ENCODE results near the gene CCL26.
"Not testable (repeated sequence)": the region's sequence is repeated elsewhere in the genome, so short reads cannot be mapped to it uniquely, and the experiment has no call there.

The CCL26 gene

DNA sequence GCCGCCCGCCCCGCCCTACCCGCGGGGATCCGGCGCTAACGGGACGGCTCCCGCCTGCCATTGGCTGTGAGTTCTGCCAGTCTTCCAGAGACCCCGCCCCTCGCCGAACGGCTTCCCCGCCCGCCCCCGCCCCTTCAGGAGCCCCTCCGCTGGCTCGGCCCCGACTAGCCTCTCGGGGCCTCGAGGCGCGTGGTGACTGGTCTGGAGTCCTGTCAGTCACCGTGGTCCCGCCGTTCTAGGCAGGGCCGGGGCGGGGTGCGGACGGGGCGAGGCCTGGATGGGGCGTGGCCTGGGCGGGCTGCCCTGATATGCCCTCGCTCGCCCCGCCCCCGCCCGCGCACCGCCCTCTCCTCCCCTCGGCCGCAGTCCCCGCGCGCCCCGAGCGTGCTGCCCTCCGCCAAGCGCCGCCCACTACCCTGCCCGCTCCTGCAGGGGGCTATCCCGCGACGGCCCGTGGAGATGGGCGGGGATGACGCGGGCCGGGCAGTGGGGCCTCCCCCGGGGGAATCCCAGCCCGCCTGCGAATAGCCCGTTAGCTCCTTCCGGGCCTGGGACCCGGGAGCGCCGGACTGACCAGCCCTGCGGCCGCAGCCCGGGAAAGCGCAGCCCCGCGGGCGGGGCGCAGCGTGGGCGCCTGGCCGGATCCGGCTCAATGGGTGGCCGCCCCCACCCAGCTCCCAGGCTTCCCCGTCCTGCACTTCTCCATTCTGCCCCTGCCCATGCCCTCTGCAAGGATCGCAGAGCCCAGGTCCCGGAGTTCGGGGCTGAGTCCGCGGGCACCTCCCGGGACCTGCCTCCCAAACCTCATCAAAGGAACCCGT lies 32.8 kb downstream of the CCL26 start:
- peak; percentile 97 for DNase-seq (ENCODE audit: low read depth)

DNA sequence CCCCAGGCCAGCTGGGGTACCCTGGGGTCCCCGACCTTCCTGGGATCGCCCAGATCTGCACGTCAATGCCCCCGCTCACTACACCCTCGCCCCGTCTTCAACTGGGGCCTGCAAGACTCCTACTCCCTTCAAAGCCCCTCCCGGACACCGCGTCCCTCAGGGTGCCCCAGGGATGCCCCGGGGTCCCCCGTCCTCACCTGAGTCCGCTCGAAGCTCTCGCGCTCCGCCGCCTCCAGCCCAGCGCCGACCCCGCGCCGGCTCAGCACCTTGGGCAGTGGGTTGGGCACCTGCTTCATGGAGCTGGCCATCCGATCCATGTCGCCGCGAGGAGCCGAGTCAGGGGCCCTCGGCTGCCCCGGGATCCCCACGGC lies 33.4 kb downstream of the CCL26 start, which contains the start of gene HIP1:
Gene HIP1 (minus strand): TSS at position 338 of the 371 bp plus-strand sequence. CDS start 21 bp downstream, at position 317.
- no peak for DNase-seq (ENCODE audit: low read depth)

DNA sequence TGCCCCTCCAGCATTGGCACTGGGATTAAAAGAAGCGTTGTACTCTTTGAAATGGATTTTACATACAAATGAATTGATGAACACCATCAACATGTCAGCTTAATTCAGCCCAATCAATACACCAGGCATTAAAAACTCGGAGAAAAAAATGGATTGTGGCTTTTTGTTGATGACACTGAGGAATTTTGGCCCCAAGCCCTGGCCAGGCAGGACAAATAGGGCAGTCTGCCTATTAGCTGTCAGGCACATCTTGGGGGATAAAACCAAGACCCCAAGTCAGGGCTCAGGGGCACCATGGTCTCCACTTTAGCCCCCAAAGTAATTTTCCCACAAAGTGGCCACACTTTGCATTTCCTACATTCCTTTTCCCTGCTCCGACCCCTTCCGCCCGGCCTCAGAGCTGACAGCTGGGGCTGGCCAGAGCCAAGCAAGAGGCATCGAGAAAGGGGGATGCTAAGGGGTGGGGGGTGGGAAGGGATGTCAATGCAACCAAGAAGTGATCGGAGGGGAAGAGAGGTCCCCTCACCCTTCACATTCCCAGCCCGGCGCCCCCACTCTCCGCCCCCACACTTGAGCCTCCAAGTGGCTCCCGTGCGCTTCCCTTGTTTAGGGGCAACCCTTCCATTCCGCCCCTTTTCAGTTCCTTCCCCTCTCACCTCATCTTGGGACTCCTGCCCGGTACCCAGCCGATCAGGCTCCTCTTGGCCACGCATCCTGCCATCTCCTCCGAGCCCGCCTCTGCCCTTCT lies 34.0 kb downstream of the CCL26 start:
- no peak for DNase-seq (ENCODE audit: low read depth)

DNA sequence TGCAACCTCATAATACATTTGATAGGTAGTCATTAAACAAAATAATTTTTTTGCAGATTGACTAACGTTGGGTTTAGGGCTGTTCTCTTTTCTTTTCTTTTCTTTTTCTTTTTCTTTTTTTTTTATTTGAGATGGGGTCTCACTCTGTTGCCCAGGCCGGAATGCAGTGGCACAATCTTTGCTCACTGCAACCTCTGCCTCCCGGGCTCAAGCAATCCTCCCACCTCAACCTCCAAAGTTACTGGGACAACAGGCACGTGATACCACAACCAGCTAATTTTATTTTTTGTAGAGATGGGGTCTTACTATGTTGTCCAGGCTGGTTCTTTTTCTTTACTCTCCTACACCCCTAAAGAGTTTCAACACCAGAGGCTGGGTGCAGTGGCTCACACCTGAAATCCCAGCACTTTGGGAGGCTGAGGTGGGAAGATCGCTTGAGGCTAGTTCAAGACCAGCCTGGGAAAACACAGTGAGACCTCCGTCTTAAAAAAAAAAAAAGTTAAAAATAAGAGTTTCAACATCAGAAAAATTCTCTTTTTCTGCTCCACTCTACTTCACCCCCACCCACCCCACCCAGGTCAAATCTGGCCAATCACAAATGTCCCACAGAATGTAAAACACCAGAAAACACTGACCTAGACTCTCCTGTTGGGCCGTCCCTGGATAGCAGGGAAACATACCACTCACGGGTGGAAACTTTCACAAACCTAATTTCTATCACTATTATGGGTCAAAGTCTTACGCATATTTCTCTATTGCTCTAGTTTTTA lies 36.2 kb downstream of the CCL26 start:
- DNase-seq (ENCODE audit: low read depth) = no peak

DNA sequence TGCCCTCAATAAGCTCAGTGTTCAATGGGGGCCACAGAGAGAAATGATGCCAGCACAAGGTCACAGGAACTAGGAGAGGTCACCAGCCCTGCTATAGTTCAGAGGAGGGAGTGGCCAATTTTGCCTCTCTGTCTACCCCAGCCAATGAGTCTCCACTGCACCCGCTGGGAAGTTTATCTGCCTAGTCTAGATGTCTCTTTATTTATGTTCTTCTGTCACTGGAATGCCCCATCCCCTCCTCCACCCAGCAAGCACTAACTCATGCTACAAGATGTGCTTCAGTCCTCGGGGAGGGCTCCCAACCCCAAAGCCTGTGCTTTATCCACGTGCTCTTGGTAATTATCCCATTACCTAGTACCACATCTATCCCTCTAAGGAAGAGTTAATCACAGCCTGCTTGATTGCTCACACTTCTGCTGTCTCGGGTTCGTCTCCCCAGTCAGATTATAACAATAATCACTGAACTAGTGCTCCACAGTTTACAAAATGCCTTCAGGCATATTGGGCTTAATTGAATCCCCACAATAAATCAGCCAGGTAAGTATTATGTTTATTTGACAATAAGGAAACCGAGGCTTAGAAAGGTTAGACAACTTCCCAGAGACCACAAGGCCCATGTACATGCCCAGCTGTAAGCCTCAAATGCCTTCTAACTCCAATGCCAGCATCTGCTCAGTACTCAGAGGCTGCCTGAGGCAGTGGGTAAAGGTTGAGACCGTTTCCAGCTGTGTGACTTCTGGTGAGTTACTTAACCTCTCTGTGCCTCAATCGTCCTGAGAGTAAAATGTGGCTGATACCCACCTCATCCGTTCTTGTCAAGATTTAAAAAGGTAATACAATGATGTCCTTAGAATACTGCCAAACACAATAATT lies 37.2 kb downstream of the CCL26 start:
- peak; percentile 61 for DNase-seq (ENCODE audit: low read depth)

DNA sequence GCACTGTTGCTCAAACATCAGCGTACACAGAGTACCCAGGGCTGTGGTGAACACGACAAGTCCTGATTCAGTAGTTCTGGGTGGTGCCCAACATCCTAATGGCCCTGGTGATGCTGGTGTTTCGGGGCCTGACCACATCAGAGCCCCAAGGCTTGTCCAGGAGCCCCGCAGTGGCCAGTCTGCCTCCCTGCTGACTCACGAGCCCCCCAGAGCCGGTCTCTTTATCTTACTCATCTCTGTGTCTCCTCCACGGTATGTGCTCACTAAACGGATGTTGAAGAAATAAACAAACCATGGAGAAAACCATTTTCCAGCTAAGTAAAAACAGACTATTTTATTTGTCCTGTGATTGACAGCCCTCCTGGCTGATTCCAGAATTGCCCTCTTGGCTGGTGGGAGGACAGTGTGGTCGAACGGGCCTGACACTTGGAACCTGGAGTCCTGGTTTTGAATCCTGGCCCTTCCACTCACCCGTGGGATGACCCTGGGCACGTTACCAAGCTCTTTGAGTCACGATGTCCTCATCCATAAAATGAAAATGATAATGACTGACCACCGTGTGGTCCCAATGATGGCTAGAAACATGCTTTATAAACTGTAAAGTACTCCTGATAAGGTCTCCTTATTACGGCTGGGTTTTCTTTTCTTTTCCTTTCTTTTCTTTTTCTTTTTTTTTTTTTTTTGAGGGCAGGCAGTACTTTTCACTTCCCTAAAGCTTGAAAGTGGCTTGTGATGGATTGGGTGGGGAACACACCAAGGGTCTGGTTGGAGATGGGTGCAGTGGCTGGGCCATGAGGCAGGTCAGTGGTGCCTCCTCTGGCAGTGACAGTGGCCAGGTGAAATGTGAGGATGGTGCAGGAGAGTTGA lies 39.0 kb downstream of the CCL26 start:
- DNase-seq (ENCODE audit: low read depth) = peak; percentile 97

DNA sequence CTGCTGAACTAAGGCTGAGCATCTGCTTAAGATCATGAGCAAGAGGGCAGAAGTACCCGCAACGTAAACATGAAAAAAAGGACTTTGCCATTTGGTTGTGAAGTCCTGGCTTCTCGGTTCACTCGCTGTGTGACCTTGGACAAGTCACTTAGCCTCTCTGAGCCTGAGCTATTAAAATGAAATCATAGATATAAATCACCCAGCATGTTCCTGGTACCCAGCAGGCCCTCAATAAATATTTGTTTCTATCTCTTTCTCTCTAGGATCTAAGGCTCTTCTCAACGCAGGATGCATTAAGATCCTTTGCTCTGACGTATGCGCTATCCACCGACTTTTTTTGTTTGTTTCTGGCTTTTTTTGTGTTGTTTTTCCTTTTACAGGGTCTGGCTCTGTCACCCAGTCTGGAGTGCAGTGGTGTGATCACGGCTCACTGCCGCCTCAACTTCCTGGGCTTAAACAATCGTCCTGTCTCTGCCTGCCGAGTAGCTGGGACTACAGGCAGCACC lies 39.9 kb downstream of the CCL26 start:
- DNase-seq (ENCODE audit: low read depth) = no peak

DNA sequence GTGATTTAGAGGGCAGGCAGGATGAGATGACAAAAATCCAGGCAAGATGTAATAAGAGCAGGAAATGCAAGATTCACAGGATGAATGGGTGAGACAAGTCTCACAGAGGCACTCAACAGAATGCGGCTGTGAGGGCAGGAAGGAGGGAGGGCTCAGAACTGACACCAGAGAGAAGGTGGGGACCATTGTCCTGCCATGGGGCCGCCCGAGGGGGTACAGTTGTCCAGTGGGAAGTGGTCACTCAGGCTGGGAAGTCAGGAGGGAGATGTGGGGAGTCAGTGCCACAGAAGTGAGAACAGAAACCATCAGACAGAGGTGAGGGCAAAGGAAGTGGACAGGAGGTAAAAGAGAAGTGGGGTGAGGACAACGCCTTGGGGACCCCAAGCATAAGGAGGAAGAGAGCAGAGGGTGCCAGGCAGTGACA lies 42.1 kb downstream of the CCL26 start:
- no peak for DNase-seq (ENCODE audit: low read depth)

DNA sequence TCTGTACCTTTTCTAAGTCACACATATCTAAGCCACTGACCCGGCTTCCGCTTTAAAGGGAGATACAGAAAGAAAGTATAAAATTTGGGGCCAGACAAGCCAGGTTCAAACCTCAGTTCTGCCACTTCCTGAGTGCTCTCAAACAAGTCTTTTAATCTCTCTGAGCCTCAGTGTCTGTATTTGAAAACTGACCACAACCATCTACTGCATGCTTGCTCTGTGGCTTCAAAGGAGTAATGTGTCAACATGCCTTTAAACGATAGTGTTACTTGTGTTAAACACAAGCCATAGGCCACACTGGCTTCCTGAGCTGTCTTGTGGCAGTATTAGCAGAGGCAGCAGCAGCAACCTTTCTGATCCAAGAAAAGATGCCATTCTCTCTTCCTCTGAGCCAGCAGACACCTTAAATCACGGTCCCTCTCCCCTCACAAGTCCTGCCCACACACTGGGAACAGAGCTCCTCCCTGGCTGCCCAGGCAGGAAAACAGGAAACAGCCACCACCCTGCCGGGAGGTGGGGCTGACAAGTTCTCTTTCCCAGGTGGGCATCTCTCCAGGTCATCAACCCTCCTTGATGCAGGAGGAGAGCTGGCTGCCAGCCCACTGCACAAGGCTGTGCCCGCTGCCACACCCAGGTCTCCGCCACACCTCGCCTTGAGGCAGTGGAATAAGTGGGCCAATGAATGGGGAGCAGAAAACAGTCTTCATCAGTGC lies 44.0 kb downstream of the CCL26 start:
- DNase-seq (ENCODE audit: low read depth) = no peak

DNA sequence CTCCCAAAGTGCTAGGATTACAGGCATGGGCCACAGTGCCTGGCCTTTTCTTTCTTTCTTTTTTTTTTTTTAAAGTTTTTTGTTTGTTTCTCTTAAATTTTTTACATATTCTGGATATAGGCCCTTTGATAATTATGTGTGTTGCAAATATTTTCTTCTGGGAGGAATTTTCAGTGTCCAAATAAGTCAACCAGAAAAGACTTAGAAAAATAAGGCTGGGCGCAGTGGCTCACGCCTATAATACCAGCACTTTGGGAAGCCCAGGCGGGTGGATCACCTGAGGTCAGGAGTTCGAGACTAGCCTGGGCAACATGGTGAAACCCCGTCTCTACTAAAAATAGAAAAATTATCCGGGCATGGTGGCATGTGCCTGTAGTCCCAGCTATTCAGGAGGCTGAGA lies 44.7 kb downstream of the CCL26 start:
- DNase-seq (ENCODE audit: low read depth) = not testable (repeated sequence)

DNA sequence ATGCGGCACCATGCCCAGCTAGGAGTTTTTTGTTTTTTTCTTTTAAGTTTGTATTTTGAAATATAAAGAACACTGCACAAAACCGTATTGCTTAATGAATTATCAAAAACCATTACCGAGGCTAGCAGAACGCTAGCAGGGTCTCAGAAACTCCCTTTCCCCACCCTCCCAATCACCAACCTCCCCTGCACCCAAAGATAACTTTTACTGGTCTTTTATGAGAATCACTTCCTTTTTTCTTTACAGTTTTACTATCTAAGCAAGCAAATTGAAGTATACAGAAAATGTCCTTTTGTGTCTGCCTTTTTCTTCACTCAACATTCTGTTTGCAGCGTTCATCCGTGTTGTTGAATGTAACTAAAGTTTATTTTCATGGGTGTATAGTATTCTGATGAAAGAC lies 46.7 kb downstream of the CCL26 start:
- DNase-seq (ENCODE audit: low read depth) = no peak

DNA sequence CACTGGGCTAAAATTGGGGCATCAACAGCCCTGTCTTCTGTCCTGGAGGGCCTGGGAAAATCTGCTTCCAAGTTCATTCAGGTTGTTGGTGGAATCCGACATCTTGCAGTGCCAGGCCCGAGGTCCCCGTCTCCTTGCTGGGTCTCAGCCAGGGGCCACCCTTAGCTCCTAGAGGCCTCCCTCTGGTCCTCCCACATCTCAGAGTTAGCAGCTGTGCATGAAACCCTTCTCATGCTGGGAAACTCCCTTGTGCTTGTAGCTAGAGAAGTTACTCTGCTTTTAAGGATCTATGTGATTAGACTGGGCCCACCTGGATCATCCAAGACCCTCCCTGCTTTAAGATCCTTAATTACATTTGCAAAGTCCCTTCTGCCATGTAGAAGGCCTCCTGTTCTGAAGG lies 48.6 kb downstream of the CCL26 start:
- DNase-seq (ENCODE audit: low read depth) = no peak

DNA sequence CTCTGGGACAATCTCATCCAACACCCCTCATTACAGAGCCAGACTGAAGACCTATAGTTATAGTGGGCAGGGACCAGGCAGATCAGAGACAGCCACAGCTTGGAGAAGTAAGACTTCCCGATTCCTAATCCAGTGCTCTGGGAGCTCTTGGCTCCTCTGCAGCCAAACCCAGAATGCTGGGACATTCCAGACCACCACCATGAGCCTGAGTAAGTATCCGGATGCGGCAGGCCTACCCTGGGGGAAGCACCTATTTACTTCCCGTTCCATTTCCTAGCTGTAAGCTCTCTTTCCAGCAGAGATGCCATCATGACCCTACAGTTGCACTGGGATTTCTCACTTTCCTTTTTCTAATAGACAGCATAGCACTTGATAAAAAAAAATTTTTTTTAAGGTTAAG lies 49.6 kb downstream of the CCL26 start:
- DNase-seq (ENCODE audit: low read depth) = no peak

DNA sequence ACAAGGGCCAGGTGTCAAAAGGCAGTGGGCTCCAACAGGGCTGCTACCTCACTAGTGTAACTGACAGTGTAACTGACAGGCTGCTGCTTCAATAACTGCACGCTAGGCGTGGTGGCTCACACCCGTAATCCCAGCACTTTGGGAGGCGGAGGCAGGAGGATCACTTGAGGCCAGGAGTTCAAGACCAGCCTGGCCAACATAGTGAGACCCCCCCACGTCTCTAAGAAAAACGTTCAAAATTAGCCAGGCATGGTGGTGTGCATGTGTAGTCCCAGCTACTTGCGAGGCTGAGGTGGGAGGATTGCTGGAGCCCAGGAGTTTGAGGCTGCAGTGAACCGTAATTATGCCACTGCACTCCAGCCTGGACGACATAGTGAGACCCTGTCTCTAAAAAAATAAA lies 50.1 kb downstream of the CCL26 start:
- DNase-seq (ENCODE audit: low read depth) = not testable (repeated sequence)

DNA sequence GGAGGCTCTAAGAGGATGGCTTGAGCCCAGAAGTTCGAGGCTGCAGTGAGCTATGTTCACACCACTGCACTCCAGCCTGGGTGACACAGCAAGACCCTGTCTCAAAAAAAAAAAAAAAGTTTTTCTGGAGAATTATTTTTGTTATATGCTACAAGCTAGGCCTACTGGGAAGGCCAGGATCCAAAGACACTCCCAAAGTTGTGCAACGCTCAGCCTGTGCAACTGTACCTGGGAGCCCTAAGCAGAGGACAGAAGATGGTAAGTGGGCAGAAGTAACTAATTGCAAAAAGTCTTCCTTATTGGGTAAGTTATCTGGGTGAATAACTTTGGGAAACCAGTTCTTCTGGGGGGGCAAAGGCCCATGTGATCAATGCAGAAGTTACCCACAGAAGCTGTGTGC lies 50.6 kb downstream of the CCL26 start:
- no peak for DNase-seq (ENCODE audit: low read depth)

DNA sequence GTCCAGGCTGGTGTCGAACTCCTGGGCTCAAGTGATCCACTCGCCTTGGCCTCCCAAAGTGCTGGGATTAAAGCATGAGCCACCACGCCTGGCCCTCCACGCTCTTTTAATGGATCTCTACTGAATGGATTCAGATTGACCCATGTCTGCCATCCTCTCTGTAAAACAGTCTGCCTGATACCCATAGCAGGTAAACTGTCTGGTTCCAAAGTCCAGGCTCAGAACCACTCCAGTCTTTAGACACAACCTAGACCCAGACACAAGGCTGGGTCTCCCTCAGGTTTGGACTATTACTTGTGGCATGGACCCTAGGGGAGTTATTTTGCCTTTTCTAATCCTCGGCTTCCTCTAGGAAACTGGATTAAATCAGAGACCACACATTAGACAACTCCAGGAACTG lies 52.4 kb downstream of the CCL26 start:
- DNase-seq (ENCODE audit: low read depth) = no peak
